ENCODE results near the gene MYL3. TPM values are rescaled to one million over a fixed set of nuclear protein-coding genes. Genes with fewer than 3 reads are reported as not detected.

The MYL3 gene
- total RNA-seq, 2 donors from 2014 or later, result 1.9 TPM; not detected in 1

DNA sequence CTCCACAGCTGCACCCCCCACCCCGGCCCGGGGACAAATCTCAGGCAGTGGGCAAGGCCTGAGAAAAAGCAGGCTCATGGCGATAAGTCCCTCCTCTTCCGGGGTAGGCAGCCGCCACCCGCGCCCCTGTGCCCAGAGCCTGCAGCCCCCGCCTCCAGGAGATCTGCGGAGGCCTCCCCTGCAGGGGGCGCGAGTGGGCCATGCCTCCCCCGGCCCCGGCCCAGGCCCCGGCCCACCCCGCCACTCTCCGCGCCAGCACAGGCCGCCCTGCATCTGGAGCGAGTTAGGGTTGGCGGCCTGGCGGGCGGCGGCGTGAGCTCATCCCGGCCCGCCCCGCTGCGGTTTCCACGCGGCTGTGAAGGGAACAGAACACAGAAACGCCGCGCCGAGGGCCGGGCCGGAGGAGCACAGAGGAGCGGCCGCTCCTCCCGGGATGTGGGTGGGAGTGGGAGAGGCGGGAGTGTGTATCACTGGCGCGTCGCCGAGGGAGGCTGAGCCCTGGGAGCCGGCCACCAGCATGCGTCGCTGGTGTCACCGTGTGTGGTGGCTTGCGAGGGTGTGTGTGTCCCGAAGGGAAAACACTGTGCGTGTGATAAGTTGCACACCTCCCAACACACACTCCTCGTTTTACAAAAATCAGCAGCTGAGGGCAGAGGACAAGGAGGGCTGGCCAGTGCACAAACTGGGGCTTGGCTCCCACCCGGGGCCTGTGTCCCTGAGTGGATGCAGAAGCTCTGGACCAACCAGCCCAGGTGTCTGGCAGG is 17.2 kb downstream of the MYL3 start:
- peak overlapping the region; percentile 77 to 79 for H3K27ac ChIP-seq

GRCh38 chr3:46845397-46845859 is 17.8 kb downstream of the MYL3 start:
- Histone ChIP-seq H3K27ac (peak overlapping the region; percentile 77 to 79), H3K36me3 (no peaks in the 10 kb centered on the region), H3K27me3 (replicated peaks; ENCODE audit: insufficient read depth) (no peaks in the 10 kb centered on the region), H3K4me3 (peak overlapping the region; percentile 53), H3K4me1 (replicated peaks) (no peaks in the 10 kb centered on the region), H3K9me3 (no peaks in the 10 kb centered on the region)
- 1% methylated on average over 20 of the region's 23 CpGs for WGBS
- intact Hi-C loops (cut with DNase I), result no loop called here
- DNase-seq (ENCODE audit: low spot score), result no peak
- TF ChIP-seq POLR2A (IDR thresholded peaks at IDR 0.05) (no peak), POLR2AphosphoS5 (IDR thresholded peaks at IDR 0.05) (no peak)
- TF ChIP-seq, protein P1, sequence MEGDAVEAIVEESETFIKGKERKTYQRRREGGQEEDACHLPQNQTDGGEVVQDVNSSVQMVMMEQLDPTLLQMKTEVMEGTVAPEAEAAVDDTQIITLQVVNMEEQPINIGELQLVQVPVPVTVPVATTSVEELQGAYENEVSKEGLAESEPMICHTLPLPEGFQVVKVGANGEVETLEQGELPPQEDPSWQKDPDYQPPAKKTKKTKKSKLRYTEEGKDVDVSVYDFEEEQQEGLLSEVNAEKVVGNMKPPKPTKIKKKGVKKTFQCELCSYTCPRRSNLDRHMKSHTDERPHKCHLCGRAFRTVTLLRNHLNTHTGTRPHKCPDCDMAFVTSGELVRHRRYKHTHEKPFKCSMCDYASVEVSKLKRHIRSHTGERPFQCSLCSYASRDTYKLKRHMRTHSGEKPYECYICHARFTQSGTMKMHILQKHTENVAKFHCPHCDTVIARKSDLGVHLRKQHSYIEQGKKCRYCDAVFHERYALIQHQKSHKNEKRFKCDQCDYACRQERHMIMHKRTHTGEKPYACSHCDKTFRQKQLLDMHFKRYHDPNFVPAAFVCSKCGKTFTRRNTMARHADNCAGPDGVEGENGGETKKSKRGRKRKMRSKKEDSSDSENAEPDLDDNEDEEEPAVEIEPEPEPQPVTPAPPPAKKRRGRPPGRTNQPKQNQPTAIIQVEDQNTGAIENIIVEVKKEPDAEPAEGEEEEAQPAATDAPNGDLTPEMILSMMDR (IDR thresholded peaks at IDR 0.05), result no peak

More for the DNA sequence above, 17.2 kb downstream of the MYL3 start:
- Histone ChIP-seq H3K4me3 (peak overlapping the region; percentile 53), H3K9me3 (no peaks in the 10 kb centered on the region), H3K4me1 (replicated peaks) (no peaks in the 10 kb centered on the region), H3K27me3 (replicated peaks; ENCODE audit: insufficient read depth) (no peaks in the 10 kb centered on the region), H3K36me3 (no peaks in the 10 kb centered on the region)
- under 1% methylated on average over 45 of the region's 53 CpGs for WGBS
- intact Hi-C loops (cut with DNase I), result no loop called here
- no peak for TF ChIP-seq POLR2AphosphoS5 (IDR thresholded peaks at IDR 0.05)
- TF ChIP-seq, protein P1 (IDR thresholded peaks at IDR 0.05), result peak in 3 of 4 experiments; percentile 63 to 67 (median 64)
- peak; percentile 72 for DNase-seq (ENCODE audit: low spot score)

- WGBS, result 26% methylated on average over 11 of the region's 11 CpGs
- no peak overlapping the region for H3K4me3 ChIP-seq
- H3K36me3 ChIP-seq, result no peaks in the 10 kb centered on the region
- TF ChIP-seq POLR2A (IDR thresholded peaks at IDR 0.05) (no peak), POLR2AphosphoS5 (IDR thresholded peaks at IDR 0.05) (no peak)
- TF ChIP-seq, protein P1 (IDR thresholded peaks at IDR 0.05), result no peak
- peak overlapping the region in 1 of 2 donors; percentile 77 for H3K27ac ChIP-seq
- H3K27me3 ChIP-seq (replicated peaks; ENCODE audit: insufficient read depth), result no peaks in the 10 kb centered on the region
- DNase-seq (ENCODE audit: low spot score), result no peak
- H3K4me1 ChIP-seq (replicated peaks), result no peaks in the 10 kb centered on the region
- intact Hi-C loops (cut with DNase I), result no loop called here
- H3K9me3 ChIP-seq, result no peaks in the 10 kb centered on the region
Measured at GRCh38 chr3:46844881-46845312, 18.3 kb downstream of the MYL3 start.

GRCh38 chr3:46844397-46844796 is 18.8 kb downstream of the MYL3 start:
- Histone ChIP-seq H3K36me3 (no peaks in the 10 kb centered on the region), H3K4me1 (replicated peaks) (no peaks in the 10 kb centered on the region), H3K4me3 (no peak overlapping the region), H3K27ac (no peak overlapping the region), H3K9me3 (no peaks in the 10 kb centered on the region), H3K27me3 (replicated peaks; ENCODE audit: insufficient read depth) (no peaks in the 10 kb centered on the region)
- TF ChIP-seq POLR2A (IDR thresholded peaks at IDR 0.05) (no peak), POLR2AphosphoS5 (IDR thresholded peaks at IDR 0.05) (no peak)
- TF ChIP-seq, protein P1 (IDR thresholded peaks at IDR 0.05), result no peak
- DNase-seq (ENCODE audit: low spot score), result no peak
- WGBS, result 84% methylated on average over 3 of the region's 3 CpGs
- intact Hi-C loops (cut with DNase I), result no loop called here

- H3K27me3 ChIP-seq (replicated peaks; ENCODE audit: insufficient read depth), result no peaks in the 10 kb centered on the region
- intact Hi-C loops (cut with DNase I), result no loop called here
- WGBS, result 96% methylated on average over 3 of the region's 3 CpGs
- H3K4me3 ChIP-seq, result no peak overlapping the region
- no peak overlapping the region for H3K27ac ChIP-seq
- TF ChIP-seq, protein P1 (IDR thresholded peaks at IDR 0.05), result no peak
- TF ChIP-seq POLR2A (IDR thresholded peaks at IDR 0.05) (no peak), POLR2AphosphoS5 (IDR thresholded peaks at IDR 0.05) (no peak)
- no peaks in the 10 kb centered on the region for H3K9me3 ChIP-seq
- DNase-seq (ENCODE audit: low spot score), result no peak
- H3K36me3 ChIP-seq, result no peaks in the 10 kb centered on the region
- H3K4me1 ChIP-seq (replicated peaks), result no peaks in the 10 kb centered on the region
Measured at GRCh38 chr3:46843508-46843907, 19.7 kb downstream of the MYL3 start.
